LNCaP clone FGC (cell line): ENCODE measurements around the gene BRINP2.

Experiments
- DNase-seq: peaks from one replicate; pipeline ENCODE4 v3.0.0-alpha.2; 2011; ENCODE audit warnings: low read depth
- H3K4me3 ChIP-seq: 2 replicates; pipeline ENCODE4 v1.5.1; 2011; ENCODE audit warnings: mild to moderate bottlenecking, low read depth, low read length, control low read depth
- TF ChIP-seq, protein P1 (sequence below): IDR thresholded peaks from 2 replicates; pipeline ENCODE4 v1.5.1; 2012; ENCODE audit warnings: mild to moderate bottlenecking; ENCODE audit not compliant: control insufficient read depth, insufficient read depth; ENCODE audit errors: extremely low read depth

Gene BRINP2

DNA sequence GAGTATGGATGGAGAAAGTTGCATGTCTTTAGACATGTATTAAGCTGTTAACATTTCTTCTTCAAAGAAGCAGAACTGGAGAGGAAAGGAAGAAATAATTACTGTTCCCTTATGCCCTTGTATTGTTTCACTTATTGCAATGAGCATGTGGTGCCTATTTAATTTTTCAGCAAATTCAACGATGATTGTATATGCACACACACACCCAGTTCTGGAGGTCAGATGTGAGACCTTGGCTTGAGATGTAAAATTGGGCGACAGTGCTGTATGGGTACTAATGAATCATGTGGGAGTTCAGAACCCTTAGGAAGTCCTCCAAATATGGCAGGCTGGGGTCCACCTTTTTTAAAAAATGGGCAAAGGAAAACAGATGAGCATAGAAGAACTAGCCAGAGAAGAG lies 27.5 kb downstream of the BRINP2 start:
- TF ChIP-seq, protein P1, sequence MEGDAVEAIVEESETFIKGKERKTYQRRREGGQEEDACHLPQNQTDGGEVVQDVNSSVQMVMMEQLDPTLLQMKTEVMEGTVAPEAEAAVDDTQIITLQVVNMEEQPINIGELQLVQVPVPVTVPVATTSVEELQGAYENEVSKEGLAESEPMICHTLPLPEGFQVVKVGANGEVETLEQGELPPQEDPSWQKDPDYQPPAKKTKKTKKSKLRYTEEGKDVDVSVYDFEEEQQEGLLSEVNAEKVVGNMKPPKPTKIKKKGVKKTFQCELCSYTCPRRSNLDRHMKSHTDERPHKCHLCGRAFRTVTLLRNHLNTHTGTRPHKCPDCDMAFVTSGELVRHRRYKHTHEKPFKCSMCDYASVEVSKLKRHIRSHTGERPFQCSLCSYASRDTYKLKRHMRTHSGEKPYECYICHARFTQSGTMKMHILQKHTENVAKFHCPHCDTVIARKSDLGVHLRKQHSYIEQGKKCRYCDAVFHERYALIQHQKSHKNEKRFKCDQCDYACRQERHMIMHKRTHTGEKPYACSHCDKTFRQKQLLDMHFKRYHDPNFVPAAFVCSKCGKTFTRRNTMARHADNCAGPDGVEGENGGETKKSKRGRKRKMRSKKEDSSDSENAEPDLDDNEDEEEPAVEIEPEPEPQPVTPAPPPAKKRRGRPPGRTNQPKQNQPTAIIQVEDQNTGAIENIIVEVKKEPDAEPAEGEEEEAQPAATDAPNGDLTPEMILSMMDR = no peak
- no peak for DNase-seq
- no peak overlapping the region for H3K4me3 ChIP-seq

DNA sequence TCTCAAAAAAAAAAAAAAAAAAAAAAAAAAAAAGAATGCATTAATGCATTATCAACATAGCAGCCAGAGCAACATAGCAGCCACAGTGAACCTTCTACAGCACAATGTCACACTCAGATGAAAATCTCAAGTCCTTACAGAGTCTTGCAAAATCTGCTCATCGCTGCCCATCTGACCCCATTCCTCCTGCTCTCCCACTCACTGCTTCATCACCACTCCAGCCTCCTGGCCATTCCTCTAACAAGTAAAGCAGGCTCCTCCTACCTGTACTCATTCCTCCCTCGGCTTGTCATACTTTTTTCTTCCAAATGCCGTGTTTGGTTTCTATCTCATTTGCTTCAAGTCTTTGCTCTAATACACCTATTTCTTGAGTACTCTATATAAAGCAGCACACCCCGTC lies 29.5 kb downstream of the BRINP2 start:
- no peak for DNase-seq
- no peak overlapping the region for H3K4me3 ChIP-seq
- TF ChIP-seq, protein P1 = no peak

DNA sequence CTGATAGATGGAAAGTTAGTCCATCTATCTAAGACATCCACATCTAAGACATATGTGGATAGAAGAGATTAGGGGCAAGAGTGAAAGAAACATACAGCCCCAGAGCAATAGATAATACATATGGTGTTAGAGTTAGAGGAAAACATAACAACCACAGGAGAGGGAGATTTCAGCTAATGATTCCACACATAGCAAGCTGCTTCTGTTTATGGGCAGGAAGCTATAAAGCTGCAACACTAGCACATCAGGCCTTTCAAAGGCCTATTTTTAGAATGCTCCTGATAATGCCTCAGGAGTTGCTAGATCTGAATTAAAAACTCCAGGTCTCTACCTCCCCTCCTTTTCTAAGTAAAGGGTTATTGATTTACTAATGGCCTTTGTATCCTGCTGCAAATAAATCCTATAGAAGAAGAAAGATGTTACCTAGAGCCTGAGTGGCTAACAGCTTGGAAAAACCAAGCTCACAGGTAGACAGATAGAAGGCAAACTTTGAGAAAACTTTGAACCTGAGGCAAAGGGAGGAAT lies 36.1 kb downstream of the BRINP2 start:
- TF ChIP-seq, protein P1 = no peak
- no peak for DNase-seq
- no peak overlapping the region for H3K4me3 ChIP-seq

DNA sequence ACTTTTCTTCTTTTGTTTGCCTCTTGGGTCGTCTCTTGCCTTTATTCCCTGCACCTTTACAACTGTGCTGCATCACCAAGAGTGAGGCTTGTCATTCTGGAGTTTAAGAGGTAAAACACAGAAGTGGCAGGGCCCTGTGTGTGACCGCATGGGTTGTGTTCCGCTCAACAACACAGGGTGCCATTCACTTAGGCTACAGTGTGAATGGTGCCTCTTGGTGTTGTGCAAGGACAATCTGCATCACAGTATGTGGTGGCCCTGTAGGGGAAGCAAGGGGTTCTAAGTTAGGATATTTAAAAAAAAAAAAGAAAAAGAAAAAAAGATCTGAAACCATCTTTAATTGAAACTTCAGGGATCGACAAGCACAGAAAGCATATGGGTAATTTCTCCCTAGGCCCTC lies 38.2 kb downstream of the BRINP2 start:
- no peak for DNase-seq
- TF ChIP-seq, protein P1 = no peak
- no peak overlapping the region for H3K4me3 ChIP-seq

DNA sequence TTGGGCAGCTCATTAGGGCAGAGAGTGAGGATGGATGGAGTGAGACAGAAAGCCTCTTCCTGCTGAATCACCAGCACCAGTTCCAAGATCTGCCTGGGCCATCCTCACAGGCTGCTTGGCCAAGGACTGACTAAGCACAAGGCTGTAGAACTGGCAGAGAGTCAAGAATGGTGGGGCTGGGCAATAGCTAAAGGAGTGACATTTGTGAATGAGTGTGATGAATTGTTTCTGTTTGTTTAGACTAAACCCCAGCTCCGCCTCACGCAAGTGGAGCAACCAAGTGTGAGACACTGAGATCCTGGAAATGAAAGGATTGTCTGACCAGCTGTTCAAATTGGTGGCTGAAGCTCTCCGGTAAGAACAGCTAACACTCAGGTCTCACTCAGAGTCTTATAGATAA lies 38.6 kb downstream of the BRINP2 start:
- no peak overlapping the region for H3K4me3 ChIP-seq
- DNase-seq = peak; percentile 4

DNA sequence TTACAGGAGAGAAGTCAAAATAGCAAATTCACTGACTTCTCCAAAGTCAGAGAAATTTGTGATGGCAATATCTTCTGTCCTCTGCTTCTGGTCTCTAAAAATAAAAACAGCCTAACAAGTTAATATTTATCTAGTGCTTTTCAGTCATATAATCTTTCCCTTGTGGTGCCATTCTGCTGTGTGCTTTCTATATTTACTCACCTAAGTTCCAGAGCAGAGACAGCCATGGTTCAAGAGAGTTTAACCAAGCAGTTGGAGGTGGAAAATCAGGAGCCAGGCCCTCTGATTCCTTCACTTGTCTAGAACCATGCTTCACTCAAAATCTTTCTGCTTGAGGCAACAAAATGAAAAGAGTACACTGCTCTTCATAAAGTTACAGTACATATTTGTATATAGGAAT lies 39.3 kb downstream of the BRINP2 start:
- no peak for DNase-seq
- no peak overlapping the region for H3K4me3 ChIP-seq
- TF ChIP-seq, protein P1 = no peak

More for the DNA sequence above, 38.6 kb downstream of the BRINP2 start:
- TF ChIP-seq, protein P1 = no peak

DNA sequence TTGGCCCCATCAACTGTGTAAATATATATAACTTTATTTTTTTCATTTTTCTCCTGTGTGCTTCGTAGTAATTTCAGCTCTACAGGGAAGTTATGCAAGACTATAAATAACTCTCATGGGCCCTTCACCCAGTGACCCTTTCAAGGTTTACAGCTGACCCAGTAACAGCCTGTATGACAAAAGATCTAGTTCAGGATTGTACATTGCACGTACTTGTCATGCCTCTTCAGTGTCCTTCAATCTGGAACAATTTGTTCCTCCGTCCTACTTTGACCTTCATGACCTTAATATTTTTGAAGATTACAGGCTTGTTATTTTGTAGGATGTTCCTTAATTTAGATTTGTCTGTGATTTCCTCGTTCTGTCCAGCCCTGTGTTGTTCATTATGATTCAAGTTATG lies 40.5 kb downstream of the BRINP2 start:
- no peak overlapping the region for H3K4me3 ChIP-seq
- DNase-seq = no peak
- TF ChIP-seq, protein P1 = no peak
